C1 segment of cervical spinal cord (tissue), 14 donors: Measurements from ENCODE around the gene PLPP2.

ENCODE experiments used
- DNase-seq, 14 donors: peaks; one replicate each; lab custom pipeline; 2025; lab: John Stamatoyannopoulos, UW

Gene PLPP2

GRCh38 chr19:315811-316210, 24.6 kb upstream of the PLPP2 start:
- DNase-seq: no peak

GRCh38 chr19:313988-314815, 23.0 kb upstream of the PLPP2 start:
- DNase-seq: no peak

DNA sequence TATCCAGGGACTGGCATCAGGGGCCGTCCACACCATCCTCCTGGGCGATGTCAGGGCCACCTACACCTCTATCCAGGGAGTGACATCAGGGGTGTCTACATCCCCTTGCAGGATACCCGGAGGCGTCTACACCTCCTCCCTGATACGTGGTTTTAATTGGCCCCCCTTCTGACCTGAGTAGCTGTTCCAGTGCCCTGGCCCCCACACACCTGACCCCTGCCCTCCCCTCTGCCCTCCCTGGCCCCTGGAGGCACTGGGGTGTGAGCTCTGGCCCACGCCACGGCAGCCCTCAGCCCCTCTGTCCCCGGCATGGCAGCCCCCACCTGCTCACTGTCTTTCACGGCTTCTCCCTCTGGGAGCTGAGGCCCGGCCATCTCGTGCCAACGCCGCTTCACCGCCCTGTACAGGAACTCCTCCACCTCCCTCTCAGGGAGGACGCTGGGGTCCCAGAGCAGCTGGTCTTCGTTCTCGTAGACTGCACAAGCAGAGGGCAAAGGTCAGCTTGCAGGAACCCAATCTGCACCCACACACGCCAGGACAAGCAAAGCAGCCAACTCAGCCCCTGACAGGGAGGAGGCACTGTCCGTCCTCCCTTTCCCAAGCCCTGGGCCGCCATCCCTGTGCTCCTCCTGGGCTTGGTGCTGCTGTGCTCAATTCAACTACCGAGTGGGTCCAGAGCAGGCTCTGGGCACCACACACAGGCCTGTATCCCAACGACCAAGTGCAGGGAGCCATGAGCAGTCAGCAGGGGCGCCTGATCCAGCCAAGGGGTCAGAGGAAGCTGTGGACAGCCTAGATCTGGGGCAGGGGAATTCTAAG, 22.2 kb upstream of the PLPP2 start:
- no peak for DNase-seq

GRCh38 chr19:311813-312261, 20.6 kb upstream of the PLPP2 start:
- no peak for DNase-seq

DNA sequence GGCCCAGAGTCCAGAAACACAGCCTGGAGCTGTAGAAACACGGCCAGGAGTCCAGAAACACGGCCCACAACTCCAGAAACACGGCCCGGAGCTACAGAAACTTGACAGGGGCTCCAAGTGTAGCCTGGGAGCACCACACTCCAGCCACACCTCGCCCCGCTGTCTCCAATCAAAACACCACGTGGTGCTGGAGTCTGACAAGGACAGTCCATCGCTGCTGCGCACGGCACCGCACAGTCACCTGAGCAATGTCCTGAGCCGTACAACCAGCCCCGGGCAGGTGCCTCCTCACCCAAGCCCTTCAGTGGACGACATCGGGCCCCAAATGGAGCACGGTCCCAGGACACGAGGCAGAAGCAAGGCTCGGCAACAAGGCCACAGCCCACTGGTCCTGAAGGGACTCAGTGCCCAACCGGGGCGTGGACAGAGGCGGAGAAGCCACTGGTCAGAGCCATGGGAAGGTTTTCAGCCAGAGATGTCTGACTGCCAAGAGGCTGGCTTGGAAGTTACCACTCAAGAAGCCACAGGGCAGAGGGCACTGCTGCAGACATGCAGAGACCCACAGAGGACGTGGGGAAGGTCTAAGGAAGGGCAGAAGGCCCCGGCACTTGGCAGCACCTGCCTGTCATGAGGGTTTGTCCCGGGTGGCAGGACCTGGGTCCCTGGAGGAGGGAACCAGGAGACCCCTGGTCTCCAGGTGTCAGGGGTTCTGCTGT, 19.7 kb upstream of the PLPP2 start:
- DNase-seq: no peak

DNA sequence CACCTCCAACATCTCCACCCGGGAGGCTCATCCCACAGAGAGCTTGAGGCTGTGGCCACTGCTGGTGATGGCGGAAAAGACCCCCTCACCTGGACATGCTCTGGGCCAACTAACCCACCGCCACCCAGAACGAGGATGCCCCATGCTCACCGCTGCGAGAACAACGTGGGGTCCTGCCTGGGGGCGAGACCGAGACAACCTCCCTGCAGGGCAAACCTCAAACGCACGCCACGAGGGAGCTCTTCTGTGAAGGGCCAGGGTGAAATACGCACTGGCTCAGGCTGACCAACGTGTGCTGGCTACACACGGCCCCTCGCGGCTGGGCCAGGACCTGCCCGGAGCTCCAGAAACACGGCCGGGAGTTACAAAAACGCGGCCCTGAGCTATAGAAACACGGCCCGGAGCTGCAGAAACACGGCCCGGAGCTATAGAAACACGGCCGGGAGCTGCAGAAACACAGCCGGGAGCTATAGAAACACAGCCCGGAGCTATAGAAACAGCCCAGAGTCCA, 19.0 kb upstream of the PLPP2 start:
- DNase-seq: no peak

GRCh38 chr19:309206-309565, 18.0 kb upstream of the PLPP2 start:
- DNase-seq: no peak

GRCh38 chr19:308471-309205, 17.4 kb upstream of the PLPP2 start:
- DNase-seq: no peak

DNA sequence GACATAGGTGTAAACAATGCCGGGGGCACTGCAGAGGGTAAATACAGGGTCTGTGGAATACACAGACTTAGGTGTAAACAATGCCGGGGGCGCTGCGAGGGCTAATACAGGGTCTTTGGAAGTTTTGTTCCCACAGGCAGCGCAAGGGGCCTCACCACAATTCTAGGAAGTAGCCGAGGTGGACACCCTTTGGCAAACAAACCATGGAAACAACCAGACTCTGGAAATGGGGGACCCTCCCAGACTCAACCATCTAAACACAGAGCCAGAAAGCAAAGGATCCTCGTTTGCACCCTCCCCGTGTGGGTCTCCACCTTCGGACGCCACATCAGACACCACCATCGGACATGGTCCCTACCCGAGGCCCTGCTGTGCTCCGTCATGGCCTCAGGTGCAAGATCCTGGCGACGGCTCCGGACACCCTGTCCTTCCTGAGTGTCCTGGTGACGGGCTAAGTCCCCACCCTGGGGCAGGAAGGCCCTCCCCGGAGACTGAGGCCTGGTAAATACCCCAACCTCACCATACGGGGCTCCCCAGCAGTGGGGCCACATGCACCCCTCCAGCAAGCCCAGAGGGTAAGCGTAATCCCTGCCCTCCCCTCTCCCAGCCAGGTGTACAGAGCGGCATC, 16.7 kb upstream of the PLPP2 start:
- DNase-seq: no peak

- no peak for DNase-seq
Observed at GRCh38 chr19:307111-307531, 15.9 kb upstream of the PLPP2 start.

GRCh38 chr19:306151-306900, 15.1 kb upstream of the PLPP2 start:
- no peak for DNase-seq

- no peak for DNase-seq
Observed at GRCh38 chr19:305240-306150, 14.3 kb upstream of the PLPP2 start.

DNA sequence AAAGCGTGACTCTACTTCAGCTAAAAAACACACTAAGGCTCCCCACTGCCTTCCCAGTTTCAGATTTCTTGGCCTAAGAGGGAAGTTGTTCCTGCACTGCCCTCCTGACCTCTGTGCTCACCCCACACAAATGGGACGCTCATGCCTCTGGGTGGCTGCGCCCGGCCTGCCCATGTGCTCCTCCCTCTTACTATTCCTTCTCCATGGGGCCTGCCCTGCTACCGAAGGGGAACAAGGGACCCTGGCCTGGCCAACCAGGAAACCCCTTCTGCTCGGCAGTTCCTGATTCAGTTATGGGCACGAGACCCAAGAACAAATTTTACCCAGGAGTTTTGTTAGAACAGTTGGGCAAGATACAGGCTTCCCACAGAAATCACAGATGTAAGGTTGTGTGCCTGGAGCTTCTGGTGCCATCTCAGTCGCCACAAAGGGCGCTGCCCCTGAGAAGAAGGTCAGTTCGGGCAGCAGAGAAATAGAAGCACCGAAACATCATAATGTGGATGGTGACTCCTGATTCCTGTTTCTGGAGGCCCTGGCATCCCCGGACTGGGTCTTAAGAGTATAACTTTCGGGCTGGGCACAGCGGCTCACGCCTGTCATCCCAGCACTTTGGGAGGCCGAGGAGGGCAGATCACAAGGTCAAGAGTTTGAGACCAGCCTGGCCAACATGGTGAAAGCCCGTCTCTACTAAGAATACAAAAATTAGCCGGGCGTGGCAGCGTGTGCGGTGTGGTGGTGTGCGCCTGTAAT, 5.4 kb upstream of the PLPP2 start:
- DNase-seq: no peak

GRCh38 chr19:295687-296370, 4.6 kb upstream of the PLPP2 start:
- DNase-seq: no peak

- peak in 5 of 14 donors; percentile 5 to 48 (median 24) for DNase-seq
Observed at GRCh38 chr19:294946-295686, 3.9 kb upstream of the PLPP2 start.

- peak in 1 of 14 donors; percentile 30 for DNase-seq
Observed at GRCh38 chr19:294341-294945, 3.2 kb upstream of the PLPP2 start.
